Glutamatergic neuron (in vitro differentiated cells): Measurements from ENCODE around the gene SETD3. TPM values are rescaled to one million over a fixed set of nuclear protein-coding genes. Genes with fewer than 3 reads are reported as not detected.

Experiments used
- DNase-seq: peaks from one replicate; pipeline ENCODE4 v3.0.0; 2022
- H3K27ac Mint-ChIP-seq: one replicate; pipeline ENCODE4 v1.8.0; 2020; ENCODE audit warnings: mild to moderate bottlenecking, mixed read lengths, inconsistent platforms; ENCODE audit not compliant: unreplicated experiment
- H3K27me3 Mint-ChIP-seq: one replicate; pipeline ENCODE4 v1.8.0; 2020; ENCODE audit warnings: mild to moderate bottlenecking, moderate library complexity, mixed read lengths, inconsistent platforms; ENCODE audit not compliant: unreplicated experiment
- H3K36me3 Mint-ChIP-seq: one replicate; pipeline ENCODE4 v1.8.0; 2020; ENCODE audit warnings: mild to moderate bottlenecking, mixed read lengths, inconsistent platforms; ENCODE audit not compliant: unreplicated experiment
- H3K4me1 Mint-ChIP-seq: one replicate; pipeline ENCODE4 v1.8.0; 2020; ENCODE audit warnings: mild to moderate bottlenecking, low read depth, mixed read lengths, inconsistent platforms; ENCODE audit not compliant: unreplicated experiment
- H3K4me3 Mint-ChIP-seq: one replicate; pipeline ENCODE4 v1.8.0; 2020; ENCODE audit warnings: mild to moderate bottlenecking, mixed read lengths, inconsistent platforms; ENCODE audit not compliant: unreplicated experiment
- H3K9me3 Mint-ChIP-seq: one replicate; pipeline ENCODE4 v1.8.0; 2020; ENCODE audit warnings: mild to moderate bottlenecking, moderate library complexity, mixed read lengths, inconsistent platforms; ENCODE audit not compliant: unreplicated experiment
- CTCF ChIP-seq: fragments of 200-600 bp; sonication (generic); IDR thresholded peaks from one replicate; pipeline ENCODE4 v1.5.0; 2021; ENCODE audit not compliant: partially characterized antibody, unreplicated experiment
- total RNA-seq: library from RNA; stranded (reverse); fragmentation: NEBNext Ultra II Directional; extraction: Animal tissue kit (Norgen Biotek cat#: 25700); gene quantifications from one replicate; pipeline ENCODE4 v1.2.1, GENCODE V29; 2021; ENCODE audit not compliant: unreplicated experiment

SETD3 gene
- total RNA-seq, 1 donor from 2014 or later = 46.2 TPM

- peaks cover 1% of the 10 kb centered on the region for H3K9me3 Mint-ChIP-seq
- no peak overlapping the region for H3K27ac Mint-ChIP-seq
- H3K27me3 Mint-ChIP-seq = no peaks in the 10 kb centered on the region
- DNase-seq = no peak
- no peak for TF ChIP-seq CTCF
- peaks cover 10% of the 10 kb centered on the region for H3K4me1 Mint-ChIP-seq
- no peaks in the 10 kb centered on the region for H3K36me3 Mint-ChIP-seq
- H3K4me3 Mint-ChIP-seq = no peak overlapping the region
Measured at GRCh38 chr14:99465288-99465687, 15.4 kb downstream of the SETD3 start.

GRCh38 chr14:99463974-99464373 is 16.7 kb downstream of the SETD3 start:
- Mint-ChIP-seq H3K36me3 (no peaks in the 10 kb centered on the region), H3K9me3 (peaks cover 1% of the 10 kb centered on the region), H3K4me1 (peaks cover 10% of the 10 kb centered on the region), H3K27ac (no peak overlapping the region), H3K4me3 (no peak overlapping the region), H3K27me3 (no peaks in the 10 kb centered on the region)
- TF ChIP-seq CTCF = no peak
- no peak for DNase-seq

GRCh38 chr14:99462210-99462609 is 18.4 kb downstream of the SETD3 start:
- Mint-ChIP-seq H3K36me3 (no peaks in the 10 kb centered on the region), H3K9me3 (no peaks in the 10 kb centered on the region), H3K27ac (no peak overlapping the region), H3K4me3 (no peak overlapping the region), H3K4me1 (peaks cover 6% of the 10 kb centered on the region), H3K27me3 (no peaks in the 10 kb centered on the region)
- no peak for TF ChIP-seq CTCF
- DNase-seq = no peak

- no peaks in the 10 kb centered on the region for H3K36me3 Mint-ChIP-seq
- H3K9me3 Mint-ChIP-seq = no peaks in the 10 kb centered on the region
- no peak overlapping the region for H3K27ac Mint-ChIP-seq
- no peaks in the 10 kb centered on the region for H3K27me3 Mint-ChIP-seq
- DNase-seq = no peak
- no peak for TF ChIP-seq CTCF
- peaks cover 2% of the 10 kb centered on the region for H3K4me1 Mint-ChIP-seq
- no peak overlapping the region for H3K4me3 Mint-ChIP-seq
Measured at GRCh38 chr14:99461411-99462085, 19.1 kb downstream of the SETD3 start.

GRCh38 chr14:99460793-99461192 is 19.9 kb downstream of the SETD3 start:
- no peak for DNase-seq
- Mint-ChIP-seq H3K4me3 (no peak overlapping the region), H3K27me3 (no peaks in the 10 kb centered on the region), H3K27ac (no peak overlapping the region), H3K36me3 (no peaks in the 10 kb centered on the region), H3K9me3 (no peaks in the 10 kb centered on the region), H3K4me1 (no peaks in the 10 kb centered on the region)
- no peak for TF ChIP-seq CTCF
